Subcutaneous adipose tissue (tissue), 4 donors: ENCODE results near the gene ZNF595. TPM values are rescaled to one million over a fixed set of nuclear protein-coding genes. Genes with fewer than 3 reads are reported as not detected.

Experiments used
- total RNA-seq, 4 donors: library from RNA; depleted of rRNA; stranded (reverse); fragments of >200 nt; gene quantifications; one replicate each; pipeline ENCODE4 v1.1.0, GENCODE V29; 2016
- TF ChIP-seq, protein P1 (sequence below): fragments of 450-650 bp; IDR thresholded peaks from one replicate; pipeline ENCODE4 v1.5.1; 2016; ENCODE audit warnings: low read depth, mild to moderate bottlenecking, control low read depth, antibody characterized with exemption, moderate library complexity

The ZNF595 gene
- total RNA-seq, 4 donors from 2014 or later, result 19.6 to 30.4 (median 25.3) TPM

DNA sequence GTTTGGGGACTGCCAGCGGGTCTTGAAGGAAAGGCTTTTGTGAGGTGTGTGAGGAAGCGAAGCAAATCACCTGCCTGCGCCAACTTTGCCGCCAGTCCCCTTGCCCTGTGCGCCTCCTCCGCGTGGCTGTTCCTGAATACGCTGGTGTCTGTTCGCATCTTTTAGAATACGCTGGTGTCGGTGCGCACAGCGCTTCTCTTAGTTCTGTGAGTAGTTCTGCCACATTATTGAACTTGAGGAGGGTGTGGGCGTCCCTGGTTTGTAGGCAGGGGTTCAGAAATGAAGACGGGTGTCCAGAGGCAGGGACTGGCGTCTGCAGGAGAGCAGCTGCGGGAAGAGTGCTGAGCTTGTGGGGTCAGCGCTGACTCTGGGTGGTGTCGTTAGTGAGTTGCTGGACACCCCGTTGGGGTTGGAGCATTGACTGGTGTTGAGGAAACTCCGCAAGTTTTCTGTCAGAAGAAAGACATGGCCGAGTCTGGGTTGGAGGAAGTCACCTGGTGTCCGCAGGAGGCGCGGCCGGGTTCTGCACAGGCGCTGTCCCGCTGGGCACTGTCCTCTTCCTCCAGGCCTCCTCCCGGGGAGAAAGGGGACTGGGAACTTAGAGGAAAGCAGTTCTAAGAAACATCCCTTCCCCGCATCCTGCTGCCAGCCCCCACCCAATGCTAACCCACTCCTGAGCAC lies 72.1 kb downstream of the ZNF595 start:
- TF ChIP-seq, protein P1, sequence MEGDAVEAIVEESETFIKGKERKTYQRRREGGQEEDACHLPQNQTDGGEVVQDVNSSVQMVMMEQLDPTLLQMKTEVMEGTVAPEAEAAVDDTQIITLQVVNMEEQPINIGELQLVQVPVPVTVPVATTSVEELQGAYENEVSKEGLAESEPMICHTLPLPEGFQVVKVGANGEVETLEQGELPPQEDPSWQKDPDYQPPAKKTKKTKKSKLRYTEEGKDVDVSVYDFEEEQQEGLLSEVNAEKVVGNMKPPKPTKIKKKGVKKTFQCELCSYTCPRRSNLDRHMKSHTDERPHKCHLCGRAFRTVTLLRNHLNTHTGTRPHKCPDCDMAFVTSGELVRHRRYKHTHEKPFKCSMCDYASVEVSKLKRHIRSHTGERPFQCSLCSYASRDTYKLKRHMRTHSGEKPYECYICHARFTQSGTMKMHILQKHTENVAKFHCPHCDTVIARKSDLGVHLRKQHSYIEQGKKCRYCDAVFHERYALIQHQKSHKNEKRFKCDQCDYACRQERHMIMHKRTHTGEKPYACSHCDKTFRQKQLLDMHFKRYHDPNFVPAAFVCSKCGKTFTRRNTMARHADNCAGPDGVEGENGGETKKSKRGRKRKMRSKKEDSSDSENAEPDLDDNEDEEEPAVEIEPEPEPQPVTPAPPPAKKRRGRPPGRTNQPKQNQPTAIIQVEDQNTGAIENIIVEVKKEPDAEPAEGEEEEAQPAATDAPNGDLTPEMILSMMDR, result no peak

GRCh38 chr4:125833-126232 lies 72.7 kb downstream of the ZNF595 start:
- TF ChIP-seq, protein P1, result no peak

GRCh38 chr4:132483-132882 lies 79.4 kb downstream of the ZNF595 start:
- TF ChIP-seq, protein P1, result no peak

Other genes with a start within 250 kb of the ZNF595 start
- 1 to 10 TPM; 6.4 to 7.2 (median 6.9) TPM for gene ZNF718, start 71.2 kb downstream of the ZNF595 start, total RNA-seq